Duodenal mucosa (tissue), 2 donors: ENCODE data around the gene KLLN.
"Not testable (repeated sequence)": the region's sequence is repeated elsewhere in the genome, so short reads cannot be mapped to it uniquely, and the experiment has no call there.

Experiments used
- H3K27ac ChIP-seq: one replicate; pipeline ENCODE4 v1.7.0; 2013; ENCODE audit warnings: low read depth, low read length
- H3K27me3 ChIP-seq, 2 donors: one replicate each; pipeline ENCODE4 v1.7.0; 2013; ENCODE audit warnings: low read length in 2 of 2, control low read depth in 1 of 2; ENCODE audit not compliant: insufficient read depth in 2 of 2, control insufficient read depth in 1 of 2
- H3K36me3 ChIP-seq, 2 donors: one replicate each; pipeline ENCODE4 v1.7.0; 2013; ENCODE audit warnings: low read length in 2 of 2, control low read depth in 1 of 2; ENCODE audit not compliant: insufficient read depth in 2 of 2, control insufficient read depth in 1 of 2
- H3K4me1 ChIP-seq, 2 donors: one replicate each; pipeline ENCODE4 v1.7.0; 2013; ENCODE audit warnings: low read length in 2 of 2, control low read depth in 1 of 2; ENCODE audit not compliant: insufficient read depth in 2 of 2, control insufficient read depth in 1 of 2
- H3K4me3 ChIP-seq, 2 donors: one replicate each; pipeline ENCODE4 v1.7.0; 2013; ENCODE audit warnings: low read length in 2 of 2, low read depth in 1 of 2
- H3K9ac ChIP-seq, 2 donors: one replicate each; pipeline ENCODE4 v1.7.0; 2013; ENCODE audit warnings: low read length in 2 of 2, low read depth in 1 of 2
- H3K9me3 ChIP-seq, 2 donors: one replicate each; pipeline ENCODE4 v1.7.0; 2013; ENCODE audit warnings: low read length in 2 of 2, control low read depth in 1 of 2; ENCODE audit not compliant: control insufficient read depth in 1 of 2

KLLN gene, protein sequence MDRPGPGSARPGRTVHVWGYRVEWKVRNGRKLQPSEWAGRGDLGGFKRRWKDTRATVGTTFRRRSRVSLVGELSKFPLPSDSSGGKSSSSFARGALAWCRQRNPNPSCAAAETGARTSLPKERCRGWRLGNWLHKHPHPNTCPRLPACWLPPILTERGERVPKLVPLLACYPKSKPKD

DNA sequence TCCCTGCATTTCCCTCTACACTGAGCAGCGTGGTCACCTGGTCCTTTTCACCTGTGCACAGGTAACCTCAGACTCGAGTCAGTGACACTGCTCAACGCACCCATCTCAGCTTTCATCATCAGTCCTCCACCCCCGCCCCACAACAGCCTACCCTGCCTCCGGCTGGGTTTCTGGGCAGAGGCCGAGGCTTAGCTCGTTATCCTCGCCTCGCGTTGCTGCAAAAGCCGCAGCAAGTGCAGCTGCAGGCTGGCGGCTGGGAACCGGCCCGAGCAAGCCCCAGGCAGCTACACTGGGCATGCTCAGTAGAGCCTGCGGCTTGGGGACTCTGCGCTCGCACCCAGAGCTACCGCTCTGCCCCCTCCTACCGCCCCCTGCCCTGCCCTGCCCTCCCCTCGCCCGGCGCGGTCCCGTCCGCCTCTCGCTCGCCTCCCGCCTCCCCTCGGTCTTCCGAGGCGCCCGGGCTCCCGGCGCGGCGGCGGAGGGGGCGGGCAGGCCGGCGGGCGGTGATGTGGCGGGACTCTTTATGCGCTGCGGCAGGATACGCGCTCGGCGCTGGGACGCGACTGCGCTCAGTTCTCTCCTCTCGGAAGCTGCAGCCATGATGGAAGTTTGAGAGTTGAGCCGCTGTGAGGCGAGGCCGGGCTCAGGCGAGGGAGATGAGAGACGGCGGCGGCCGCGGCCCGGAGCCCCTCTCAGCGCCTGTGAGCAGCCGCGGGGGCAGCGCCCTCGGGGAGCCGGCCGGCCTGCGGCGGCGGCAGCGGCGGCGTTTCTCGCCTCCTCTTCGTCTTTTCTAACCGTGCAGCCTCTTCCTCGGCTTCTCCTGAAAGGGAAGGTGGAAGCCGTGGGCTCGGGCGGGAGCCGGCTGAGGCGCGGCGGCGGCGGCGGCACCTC lies at the start of gene KLLN, which contains the start of gene PTEN:
KLLN (minus strand) TSS at position 481 of the 891 bp plus-strand sequence. CDS start 1,046 bp downstream, outside the sequence.
PTEN (plus strand) TSS at position 573 of the 891 bp plus-strand sequence. CDS start 845 bp downstream, outside the sequence.
- Histone ChIP-seq H3K4me3 (peak within 1 kb of the TSS; percentile 93 to 97), H3K4me1 (peaks cover 18 to 20% of the 10 kb centered on the region in 2 donors), H3K27ac (peak within 1 kb of the TSS; percentile 93), H3K27me3 (no peaks in the 10 kb centered on the region), H3K9me3 (peaks cover 0 to 1% of the 10 kb centered on the region in 2 donors), H3K9ac (peak within 1 kb of the TSS; percentile 86 to 98), H3K36me3 (no peaks in the 10 kb centered on the region)

DNA sequence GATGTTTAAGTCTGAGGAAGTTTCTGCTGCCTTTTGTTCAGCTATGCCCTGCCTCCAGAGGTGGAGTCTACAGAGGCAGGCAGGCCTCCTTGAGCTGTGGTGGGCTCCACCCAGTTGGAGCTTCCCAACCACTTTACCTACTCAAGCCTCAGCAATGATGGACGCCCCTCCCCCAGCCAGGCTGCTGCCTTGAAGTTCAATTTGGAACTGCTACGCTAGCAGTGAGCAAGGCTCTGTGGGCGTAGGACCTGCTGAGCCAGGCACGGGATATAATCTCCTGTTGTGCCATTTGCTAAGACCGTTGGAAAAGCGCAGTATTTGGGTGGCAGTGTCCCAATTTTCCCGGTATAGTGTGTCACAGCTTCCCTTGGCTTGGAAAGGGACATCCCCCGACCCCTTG lies 40.1 kb upstream of the KLLN start:
- not testable (repeated sequence) for H3K27ac ChIP-seq, H3K9ac ChIP-seq, H3K4me3 ChIP-seq, H3K4me1 ChIP-seq, H3K36me3 ChIP-seq, H3K9me3 ChIP-seq, H3K27me3 ChIP-seq

DNA sequence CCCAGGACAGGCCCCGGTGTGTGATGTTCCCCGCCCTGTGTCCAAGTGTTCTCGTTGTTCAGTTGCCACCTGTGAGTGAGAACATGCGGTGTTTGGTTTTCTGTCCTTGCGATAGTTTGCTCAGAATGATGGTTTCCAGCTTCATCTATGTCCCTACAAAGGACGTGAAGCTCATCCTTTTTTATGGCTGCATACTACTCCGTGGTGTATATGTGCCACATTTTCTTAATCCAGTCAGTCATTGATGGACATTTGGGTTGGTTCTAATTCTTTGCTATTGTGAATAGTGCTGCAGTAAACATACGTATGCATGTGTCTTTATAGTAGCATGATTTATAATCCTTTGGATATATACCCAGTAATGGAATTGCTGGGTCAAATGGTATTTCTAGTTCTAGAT lies 34.6 kb upstream of the KLLN start:
- H3K9ac ChIP-seq, H3K27me3 ChIP-seq, H3K36me3 ChIP-seq, H3K4me1 ChIP-seq, H3K4me3 ChIP-seq, H3K9me3 ChIP-seq, H3K27ac ChIP-seq: not testable (repeated sequence)

DNA sequence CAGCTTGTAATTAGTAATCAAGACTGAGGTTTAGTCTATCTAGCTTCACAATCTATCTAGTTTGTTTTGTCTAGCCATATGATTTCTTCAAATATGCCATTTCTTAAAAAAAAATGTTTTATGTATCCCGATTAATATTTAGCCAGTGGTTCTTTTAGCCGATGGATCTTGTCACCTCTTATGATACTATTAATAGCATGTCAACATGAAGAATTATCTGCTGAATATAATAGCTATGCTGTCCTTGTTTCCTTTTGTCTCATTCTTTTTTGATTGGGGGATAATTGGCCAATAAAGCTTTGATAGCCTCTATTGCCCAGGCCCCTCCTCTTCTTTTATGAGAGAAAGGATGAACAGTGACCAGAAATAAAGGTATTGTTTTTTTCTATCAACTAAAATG lies 32.9 kb upstream of the KLLN start:
- no peaks in the 10 kb centered on the region for H3K27me3 ChIP-seq
- H3K4me3 ChIP-seq: no peak overlapping the region
- no peak overlapping the region for H3K9ac ChIP-seq
- H3K4me1 ChIP-seq: peaks cover 0 to 6% of the 10 kb centered on the region in 2 donors
- H3K9me3 ChIP-seq: no peaks in the 10 kb centered on the region
- no peaks in the 10 kb centered on the region for H3K36me3 ChIP-seq
- H3K27ac ChIP-seq: no peak overlapping the region

DNA sequence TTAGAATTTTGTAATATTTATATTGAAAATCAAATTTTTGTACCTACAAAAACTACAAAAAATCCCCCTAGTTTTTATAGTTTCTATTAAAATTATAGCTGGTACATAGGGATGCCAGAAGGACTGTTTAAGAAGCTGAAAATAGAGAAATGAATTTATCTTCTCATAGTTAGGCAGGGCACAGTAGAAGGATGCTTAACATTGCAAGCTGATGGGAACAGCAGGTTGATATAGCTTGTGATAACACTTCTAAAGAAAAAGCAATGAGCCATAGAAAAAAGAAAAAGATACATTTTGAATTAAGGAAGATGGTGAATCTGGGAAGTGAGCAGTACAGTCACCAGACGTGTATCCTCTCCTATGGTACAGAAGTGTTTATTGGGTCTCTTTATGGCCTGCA lies 32.1 kb upstream of the KLLN start:
- peaks cover 0 to 6% of the 10 kb centered on the region in 2 donors for H3K4me1 ChIP-seq
- no peak overlapping the region for H3K27ac ChIP-seq

DNA sequence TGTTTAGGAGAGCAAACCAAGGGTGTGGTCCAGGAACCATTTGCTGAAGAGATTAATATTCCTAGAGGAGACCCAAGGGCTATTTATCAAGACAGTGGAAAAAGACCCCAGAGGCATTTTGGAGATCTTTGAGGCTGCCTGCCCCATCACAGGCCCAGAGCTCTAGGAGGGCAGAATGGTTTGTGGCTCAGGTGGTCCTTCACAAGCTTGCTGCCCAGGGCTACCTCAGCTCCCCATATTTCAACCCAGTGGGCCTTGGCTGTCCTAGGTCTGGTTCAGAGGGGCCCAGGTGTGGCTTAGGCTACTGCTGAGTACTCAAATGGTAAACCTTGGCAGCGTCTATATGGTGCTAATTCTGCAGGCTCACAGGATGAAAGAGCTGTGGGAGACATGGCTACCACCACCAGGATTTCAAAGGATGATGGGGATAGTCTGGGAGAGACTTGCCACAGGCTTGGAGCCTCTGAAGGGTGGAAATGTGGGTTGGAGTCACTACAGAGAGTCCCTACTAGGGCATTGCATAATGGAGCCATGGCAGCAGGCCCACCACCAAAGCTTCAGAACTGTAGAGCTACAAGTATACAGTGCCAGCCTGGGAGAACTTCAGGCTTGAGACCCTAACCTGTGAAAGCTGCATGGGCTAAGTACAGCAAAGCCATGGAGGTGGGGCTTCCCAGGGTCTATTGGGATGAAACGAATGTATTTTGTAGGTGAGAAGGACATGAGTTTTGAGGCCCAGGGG lies 24.4 kb upstream of the KLLN start:
- Histone ChIP-seq H3K27ac (no peak overlapping the region), H3K4me1 (no peaks in the 10 kb centered on the region), H3K9me3 (peaks cover 2 to 12% of the 10 kb centered on the region in 2 donors), H3K27me3 (no peaks in the 10 kb centered on the region), H3K9ac (no peak overlapping the region), H3K36me3 (peaks cover 15 to 25% of the 10 kb centered on the region in 2 donors), H3K4me3 (no peak overlapping the region)

More for the DNA sequence above, 32.1 kb upstream of the KLLN start:
- no peaks in the 10 kb centered on the region for H3K27me3 ChIP-seq
- H3K9ac ChIP-seq: no peak overlapping the region
- no peaks in the 10 kb centered on the region for H3K9me3 ChIP-seq
- no peak overlapping the region for H3K4me3 ChIP-seq
- H3K36me3 ChIP-seq: no peaks in the 10 kb centered on the region

DNA sequence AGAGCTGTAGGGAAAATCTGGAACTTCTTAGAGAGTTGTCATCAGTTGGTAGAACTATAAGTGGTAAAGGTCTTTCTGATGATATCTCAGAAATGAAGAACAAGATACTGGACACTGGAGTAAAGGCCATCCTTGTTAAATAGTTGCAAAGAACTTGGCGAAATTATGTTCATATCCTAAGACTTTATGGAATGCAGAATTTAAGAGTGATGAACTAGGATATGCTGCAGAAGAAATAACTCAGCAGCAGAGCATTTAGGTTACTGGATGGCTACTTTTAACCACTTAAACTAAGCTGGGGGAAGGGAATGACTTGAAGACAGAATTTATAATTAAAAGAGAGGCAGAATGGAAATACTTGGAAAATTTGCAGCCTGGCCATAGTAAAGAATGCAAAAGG lies 23.8 kb upstream of the KLLN start:
- Histone ChIP-seq H3K4me3 (no peak overlapping the region), H3K9ac (no peak overlapping the region), H3K4me1 (no peaks in the 10 kb centered on the region), H3K9me3 (peaks cover 2 to 12% of the 10 kb centered on the region in 2 donors), H3K27me3 (no peaks in the 10 kb centered on the region), H3K36me3 (peaks cover 15 to 25% of the 10 kb centered on the region in 2 donors), H3K27ac (no peak overlapping the region)

DNA sequence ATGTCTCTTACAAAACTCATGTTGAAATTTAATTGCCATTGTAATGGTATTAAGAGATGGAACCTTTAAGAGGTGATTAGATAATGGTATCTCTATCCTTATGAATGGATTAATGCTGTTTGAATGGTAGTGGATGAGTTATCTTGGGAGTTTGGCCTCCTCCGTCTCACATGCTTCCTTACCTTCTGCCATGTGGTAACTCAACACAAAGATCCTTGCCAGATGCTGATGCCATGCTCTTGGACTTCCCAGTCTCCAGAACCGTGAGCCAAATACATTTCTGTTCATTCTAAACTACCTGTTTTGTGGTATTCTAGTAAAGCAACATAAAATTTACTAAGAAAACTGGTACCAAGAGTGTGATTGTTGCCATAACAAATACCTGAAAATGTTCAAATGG lies 23.3 kb upstream of the KLLN start:
- Histone ChIP-seq H3K4me3 (no peak overlapping the region), H3K9me3 (peaks cover 2 to 12% of the 10 kb centered on the region in 2 donors), H3K27ac (no peak overlapping the region), H3K36me3 (peaks cover 15 to 25% of the 10 kb centered on the region in 2 donors), H3K4me1 (no peaks in the 10 kb centered on the region), H3K27me3 (no peaks in the 10 kb centered on the region), H3K9ac (no peak overlapping the region)

DNA sequence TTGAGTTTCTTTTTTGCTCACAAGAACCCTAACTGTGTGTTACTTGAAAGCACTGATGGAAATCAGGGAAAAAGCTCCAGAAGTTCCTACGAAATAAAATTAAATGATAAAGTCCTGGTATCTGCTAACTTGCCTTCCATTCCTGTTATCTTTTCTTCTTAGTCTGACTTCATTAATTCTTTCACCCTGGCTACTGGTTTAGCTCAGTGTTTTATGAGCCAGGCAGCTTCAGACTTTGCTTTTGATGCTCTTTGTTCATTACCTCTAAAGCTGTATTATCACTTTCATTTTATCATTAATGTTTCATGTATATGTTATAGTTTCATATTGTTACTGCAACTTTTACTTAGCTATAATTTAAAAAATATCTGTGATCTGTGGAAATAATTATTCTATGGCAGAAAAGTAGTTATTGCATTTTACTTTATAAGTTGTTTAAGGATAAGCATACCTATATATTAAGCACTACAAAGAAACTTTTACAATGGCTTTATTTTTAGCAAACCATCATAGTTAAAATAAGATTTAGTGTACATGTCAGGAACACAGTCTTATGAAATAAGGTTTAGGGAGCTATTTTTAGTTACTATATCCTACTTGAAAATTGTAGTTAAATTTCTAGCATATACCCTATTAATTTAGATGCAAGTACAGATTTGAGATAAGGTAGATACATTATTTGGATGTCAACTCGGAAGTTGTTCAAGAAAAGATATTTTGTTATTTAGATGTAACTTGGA lies 19.4 kb upstream of the KLLN start:
- no peaks in the 10 kb centered on the region for H3K4me1 ChIP-seq
- no peaks in the 10 kb centered on the region for H3K27me3 ChIP-seq
- no peak overlapping the region for H3K4me3 ChIP-seq
- peaks cover 18 to 27% of the 10 kb centered on the region in 2 donors for H3K36me3 ChIP-seq
- H3K27ac ChIP-seq: no peak overlapping the region
- peaks cover 2 to 12% of the 10 kb centered on the region in 2 donors for H3K9me3 ChIP-seq
- H3K9ac ChIP-seq: no peak overlapping the region
